IMR-90 (cell line): ENCODE measurements around the gene PPP5C. TPM values are rescaled to one million over a fixed set of nuclear protein-coding genes. Genes with fewer than 3 reads are reported as not detected.
"Not testable (repeated sequence)": the region's sequence is repeated elsewhere in the genome, so short reads cannot be mapped to it uniquely, and the experiment has no call there.

ENCODE experiments used
- ATAC-seq: fragments of 200-7000 bp; cut with Tn5 transposase; 2 replicates; pipeline ENCODE4 v1.9.1; 2020; ENCODE audit warnings: low read depth, mild to moderate bottlenecking, moderate library complexity
- BruUV-seq: library from RNA; stranded (reverse); fragments of 400-500 nt; replicated peaks from 2 replicates; lab custom pipeline; 2021; lab: Mats Ljungman, UMichigan
- CTCF ChIA-PET: fragments of 300-600 bp; formaldehyde crosslinking; extraction: SDS; loops from one replicate; lab custom pipeline; 2021; ENCODE audit warnings: antibody characterized with exemption; lab: Yijun Ruan, JAX
- POLR2A ChIA-PET: fragments of 300-600 bp; sonication (Branson Sonifier 250); formaldehyde crosslinking; loops from one replicate; lab custom pipeline; 2022; ENCODE audit warnings: antibody characterized with exemption; ENCODE audit not compliant: unreplicated experiment; lab: Charles Lee
- DNase-seq: peaks from one replicate; pipeline ENCODE4 v3.0.0; 2013
- H2AFZ ChIP-seq: replicated peaks from 2 replicates; pipeline ENCODE3; 2013; ENCODE audit warnings: low read length, mild to moderate bottlenecking; ENCODE audit not compliant: poor library complexity
- H2AK5ac ChIP-seq: 2 replicates; pipeline ENCODE4 v1.6.1; 2013; ENCODE audit warnings: low read depth, low read length, inconsistent platforms
- H2AK9ac ChIP-seq: replicated peaks from 2 replicates; pipeline ENCODE3; 2013; ENCODE audit warnings: mild to moderate bottlenecking, low read depth, low read length, moderate library complexity; ENCODE audit not compliant: poor library complexity
- H2BK120ac ChIP-seq: 2 replicates; pipeline ENCODE4 v1.6.1; 2013; ENCODE audit warnings: low read depth, low read length, inconsistent platforms
- H2BK15ac ChIP-seq: 3 replicates; pipeline ENCODE4 v1.6.1; 2013; ENCODE audit warnings: low read depth, low read length, inconsistent platforms
- H2BK20ac ChIP-seq: 2 replicates; pipeline ENCODE4 v1.6.1; 2013; ENCODE audit warnings: low read depth, mild to moderate bottlenecking, inconsistent platforms, low read length, moderate library complexity
- H2BK5ac ChIP-seq: 2 replicates; pipeline ENCODE4 v1.6.1; 2013; ENCODE audit warnings: mild to moderate bottlenecking, low read depth, low read length, inconsistent platforms; ENCODE audit not compliant: poor library complexity, severe bottlenecking
- H3K14ac ChIP-seq: replicated peaks from 2 replicates; pipeline ENCODE4 v1.6.1; 2013; ENCODE audit warnings: low read depth, low read length, inconsistent platforms
- H3K18ac ChIP-seq: 2 replicates; pipeline ENCODE4 v1.6.1; 2013; ENCODE audit warnings: low read depth, low read length, control low read depth
- H3K23ac ChIP-seq: 2 replicates; pipeline ENCODE4 v1.6.1; 2013; ENCODE audit warnings: low read depth, low read length, inconsistent platforms
- H3K27ac ChIP-seq: 2 replicates; pipeline ENCODE4 v1.5.1; 2013; ENCODE audit warnings: mild to moderate bottlenecking, control low read depth, low read length; ENCODE audit not compliant: insufficient read depth
- H3K27me3 ChIP-seq: 2 replicates; pipeline ENCODE4 v1.6.1; 2013; ENCODE audit warnings: low read length; ENCODE audit not compliant: control insufficient read depth, insufficient read depth
- H3K36me3 ChIP-seq: 2 replicates; pipeline ENCODE4 v1.6.1; 2013; ENCODE audit warnings: low read length, mixed read lengths; ENCODE audit not compliant: control insufficient read depth, insufficient read depth
- H3K4ac ChIP-seq: 2 replicates; pipeline ENCODE4 v1.6.1; 2013; ENCODE audit warnings: low read depth, low read length, inconsistent platforms
- H3K4me1 ChIP-seq: 2 replicates; pipeline ENCODE4 v1.6.1; 2013; ENCODE audit warnings: low read length, mixed read lengths; ENCODE audit not compliant: control insufficient read depth, insufficient read depth
- H3K4me2 ChIP-seq: 2 replicates; pipeline ENCODE4 v1.6.1; 2013; ENCODE audit warnings: low read depth, mild to moderate bottlenecking, control low read depth, low read length, moderate library complexity
- H3K4me3 ChIP-seq: 2 replicates; pipeline ENCODE4 v1.5.1; 2013; ENCODE audit warnings: low read depth, mild to moderate bottlenecking, control low read depth, low read length, moderate library complexity; ENCODE audit not compliant: insufficient read depth
- H3K56ac ChIP-seq: 2 replicates; pipeline ENCODE4 v1.6.1; 2013; ENCODE audit warnings: low read length, inconsistent platforms; ENCODE audit not compliant: insufficient read depth; ENCODE audit errors: extremely low read depth
- H3K79me1 ChIP-seq, 2 experiments: 2 replicates each; pipeline ENCODE4 v1.6.1; 2013; ENCODE audit warnings: low read length in 2 of 2, inconsistent platforms in 1 of 2, low read depth in 1 of 2
- H3K9ac ChIP-seq: 2 replicates; pipeline ENCODE4 v1.6.1; 2013; ENCODE audit warnings: low read depth, low read length, control low read depth
- H3K9me1 ChIP-seq: 2 replicates; pipeline ENCODE4 v1.6.1; 2013; ENCODE audit warnings: low read length, inconsistent platforms; ENCODE audit not compliant: insufficient read depth
- H3K9me3 ChIP-seq: 2 replicates; pipeline ENCODE4 v1.6.1; 2013; ENCODE audit warnings: low read length; ENCODE audit not compliant: control insufficient read depth, insufficient read depth
- H4K20me1 ChIP-seq: 2 replicates; pipeline ENCODE4 v1.6.1; 2013; ENCODE audit warnings: low read length, inconsistent platforms; ENCODE audit not compliant: insufficient read depth
- H4K5ac ChIP-seq: 2 replicates; pipeline ENCODE4 v1.6.1; 2013; ENCODE audit warnings: mild to moderate bottlenecking, low read depth, low read length, control low read depth
- H4K8ac ChIP-seq, 2 experiments: 2 replicates each; pipeline ENCODE4 v1.6.1; 2013; ENCODE audit warnings: low read depth in 2 of 2, low read length in 2 of 2, control low read depth in 1 of 2, inconsistent platforms in 1 of 2
- H4K91ac ChIP-seq: 2 replicates; pipeline ENCODE4 v1.6.1; 2013; ENCODE audit warnings: low read depth, low read length, inconsistent platforms; ENCODE audit not compliant: insufficient read depth
- WGBS, 2 experiments: methylation state at CpG; one replicate each; pipeline versions ENCODE4 v1.1.5 to v1.1.7; 2013; ENCODE audit warnings: missing lambda C conversion rate in 2 of 2; ENCODE audit not compliant: insufficient read length in 1 of 2; ENCODE audit errors: extremely low coverage in 2 of 2; 5-methylcytosine and 5-hydroxymethylcytosine counted together
- dilution Hi-C: fragments of 300-500 bp; cut with HindIII; formaldehyde crosslinking; loops from one replicate; pipeline ENCODE4 v1.14.3; 2018; ENCODE audit warnings: low sequenced_read_pairs; ENCODE audit not compliant: unreplicated experiment
- in situ Hi-C: fragments of 300-500 bp; cut with MboI; formaldehyde crosslinking; loops from 3 replicates; pipeline ENCODE4 v1.14.3; 2019; ENCODE audit warnings: low sequenced_read_pairs, inconsistent platforms, mixed read lengths
- intact Hi-C: fragments of 100-400 bp; cut with micrococcal nuclease; formaldehyde crosslinking; loops from 2 replicates; pipeline ENCODE4 v1.10.0; 2022
- microRNA-seq, 2 experiments: library from miRNA; stranded (forward) in 1 of 2; unstranded in 1 of 2; fragments of 10-50 nt in 1 of 2; fragments of <30 nt in 1 of 2; gene quantifications in 1 of 2; microRNA quantifications in 1 of 2; one replicate each; pipeline versions ENCODE3 to v1.1.0; 2013 to 2020; ENCODE audit not compliant: insufficient read depth in 1 of 2, insufficient read length in 1 of 2, unreplicated experiment in 1 of 2
- polyA plus RNA-seq, 3 experiments: library from polyadenylated mRNA; depleted of rRNA; stranded (reverse); fragments of >200 nt; gene quantifications; 2 replicates each; pipeline ENCODE4 v1.2.3, GENCODE V29; 2012; ENCODE audit warnings: low replicate concordance in 1 of 3
- small RNA-seq, 5 experiments: library from RNA; depleted of rRNA; stranded (forward); fragments of <200 nt; gene quantifications; one replicate each; pipeline ENCODE3, GENCODE V24; 2012
- total RNA-seq: library from RNA; depleted of rRNA; stranded (reverse); fragments of >200 nt; gene quantifications from 2 replicates; pipeline ENCODE4 v1.2.3, GENCODE V29; 2012; rRNA removed

Gene PPP5C
- total and polyA plus RNA-seq, 2 of the 4 experiments (the other 2 are of a cell fraction), result 80.5 to 128 TPM

DNA sequence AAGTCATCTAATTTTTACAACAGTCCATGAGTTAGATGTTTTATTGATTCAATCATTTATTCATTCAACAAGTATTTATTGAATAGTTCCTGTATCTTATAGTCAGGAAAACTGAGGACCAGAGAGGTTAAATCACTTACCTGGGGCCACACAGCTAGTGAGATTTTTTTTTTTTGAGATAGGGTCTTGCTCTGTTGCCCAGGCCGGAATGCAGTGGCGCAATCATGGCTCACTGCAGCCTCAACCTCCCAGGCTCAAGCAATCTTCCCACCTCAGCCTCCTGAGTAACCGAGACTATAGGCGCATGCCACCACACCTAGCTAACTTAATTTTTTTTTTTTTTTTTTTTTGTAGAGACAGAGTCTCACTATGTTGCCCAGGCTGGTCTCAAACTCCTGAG, 88.8 kb downstream of the PPP5C start:
- H3K4ac ChIP-seq, intact Hi-C loops, H3K79me1 ChIP-seq, H2BK120ac ChIP-seq, ATAC-seq, POLR2A ChIA-PET, H3K9me1 ChIP-seq, H2BK15ac ChIP-seq, H2AK5ac ChIP-seq, H4K5ac ChIP-seq, H3K18ac ChIP-seq, H3K23ac ChIP-seq, H4K91ac ChIP-seq, H3K4me1 ChIP-seq, BruUV-seq, H3K56ac ChIP-seq, H4K8ac ChIP-seq, H3K27ac ChIP-seq, H3K9ac ChIP-seq, H3K4me2 ChIP-seq, H2BK20ac ChIP-seq, H2AK9ac ChIP-seq, H4K20me1 ChIP-seq, H3K27me3 ChIP-seq, H2AFZ ChIP-seq, H3K36me3 ChIP-seq, in situ Hi-C loops, H3K14ac ChIP-seq, H3K4me3 ChIP-seq, H2BK5ac ChIP-seq, DNase-seq, dilution Hi-C loops, H3K9me3 ChIP-seq, CTCF ChIA-PET: not testable (repeated sequence)
- WGBS, 2 experiments, result no CpG with 5 or more reads among the region's 4 CpGs

Small RNA genes lying within 50 kb of the gene (microRNA-seq; reads per million reads assigned to microRNA genes)
- gene RNU6-924P (ENCODE audit: insufficient read depth, insufficient read length), result not detected

Small RNA genes lying within 50 kb of the gene (small RNA-seq; reads per million reads assigned to genes)
- gene RNU6-924P, result 0 reads per million in 5 experiments

Other genes with a start within 250 kb of the PPP5C start
- gene IGFL3, start 222.4 kb upstream of the PPP5C start, total RNA-seq, result not detected in 2 replicates
- gene IGFL3, start 222.4 kb upstream of the PPP5C start, polyA plus RNA-seq (2012; rRNA removed), result not detected in 2 replicates
- gene IGFL2, start 198.8 kb upstream of the PPP5C start, total RNA-seq, result not detected in 2 replicates
- not detected in 2 replicates for gene IGFL2, start 198.8 kb upstream of the PPP5C start, polyA plus RNA-seq (2012; rRNA removed)
- not detected in 2 replicates for gene IGFL1, start 117.3 kb upstream of the PPP5C start, total RNA-seq
- gene IGFL1, start 117.3 kb upstream of the PPP5C start, polyA plus RNA-seq (2012; rRNA removed), result not detected in 2 replicates
- not detected in 2 replicates for gene HIF3A, start 50.0 kb upstream of the PPP5C start, total RNA-seq
- gene HIF3A, start 50.0 kb upstream of the PPP5C start, polyA plus RNA-seq (2012; rRNA removed), result 0.02 and 0.19 TPM in 2 replicates
- 10.2 and 10.3 TPM in 2 replicates for gene CCDC8, start 66.5 kb downstream of the PPP5C start, total RNA-seq
- 8.9 and 9.3 TPM in 2 replicates for gene CCDC8, start 66.5 kb downstream of the PPP5C start, polyA plus RNA-seq (2012; rRNA removed)
- under 0.01 and 0.18 TPM in 2 replicates for gene PNMA8C, start 81.8 kb downstream of the PPP5C start, total RNA-seq
- 0.09 TPM in 1 of 2 replicates, not detected in the other for gene PNMA8C, start 81.8 kb downstream of the PPP5C start, polyA plus RNA-seq (2012; rRNA removed)
- 0.83 and 0.90 TPM in 2 replicates for gene PNMA8A, start 124.5 kb downstream of the PPP5C start, total RNA-seq
- 0.73 and 0.77 TPM in 2 replicates for gene PNMA8A, start 124.5 kb downstream of the PPP5C start, polyA plus RNA-seq (2012; rRNA removed)
- gene PNMA8B, start 148.8 kb downstream of the PPP5C start, total RNA-seq, result under 0.01 and 0.18 TPM in 2 replicates
- 0.11 and 0.12 TPM in 2 replicates for gene PNMA8B, start 148.8 kb downstream of the PPP5C start, polyA plus RNA-seq (2012; rRNA removed)